OCI-M2 (cell line): ENCODE data around the gene FARP1.
"Not testable (repeated sequence)": the region's sequence is repeated elsewhere in the genome, so short reads cannot be mapped to it uniquely, and the experiment has no call there.

ENCODE experiments used
- DNase-seq: peaks from one replicate; lab custom pipeline; 2025; ENCODE audit not compliant: unreplicated experiment; lab: John Stamatoyannopoulos, UW

The FARP1 gene

GRCh38 chr13:98390086-98390715, 247.3 kb downstream of the FARP1 start:
- no peak for DNase-seq

GRCh38 chr13:98393873-98394272, 251.0 kb downstream of the FARP1 start:
- no peak for DNase-seq

- DNase-seq: no peak
Observed at GRCh38 chr13:98394820-98395510, 252.1 kb downstream of the FARP1 start.

- no peak for DNase-seq
Observed at GRCh38 chr13:98396071-98396710, 253.3 kb downstream of the FARP1 start.

- no peak for DNase-seq
Observed at GRCh38 chr13:98397221-98397620, 254.3 kb downstream of the FARP1 start.

- DNase-seq: no peak
Observed at GRCh38 chr13:98397861-98398260, 255.0 kb downstream of the FARP1 start.

- no peak for DNase-seq
Observed at GRCh38 chr13:98398581-98398980, 255.7 kb downstream of the FARP1 start.

GRCh38 chr13:98399756-98400155, 256.9 kb downstream of the FARP1 start:
- no peak for DNase-seq

- no peak for DNase-seq
Observed at GRCh38 chr13:98401934-98402333, 259.0 kb downstream of the FARP1 start.

- DNase-seq: no peak
Observed at GRCh38 chr13:98403076-98403475, 260.2 kb downstream of the FARP1 start.

GRCh38 chr13:98405107-98405571, 262.2 kb downstream of the FARP1 start:
- no peak for DNase-seq

- no peak for DNase-seq
Observed at GRCh38 chr13:98405690-98406344, 262.9 kb downstream of the FARP1 start.

GRCh38 chr13:98406427-98406826, 263.5 kb downstream of the FARP1 start:
- DNase-seq: no peak

- DNase-seq: no peak
Observed at GRCh38 chr13:98406971-98407370, 264.1 kb downstream of the FARP1 start.

- DNase-seq: no peak
Observed at GRCh38 chr13:98407575-98407974, 264.7 kb downstream of the FARP1 start.

GRCh38 chr13:98409281-98409680, 266.4 kb downstream of the FARP1 start:
- DNase-seq: no peak

GRCh38 chr13:98410612-98411011, 267.7 kb downstream of the FARP1 start:
- DNase-seq: no peak

- no peak for DNase-seq
Observed at GRCh38 chr13:98411013-98411412, 268.1 kb downstream of the FARP1 start.

- DNase-seq: no peak
Observed at GRCh38 chr13:98411617-98412265, 268.8 kb downstream of the FARP1 start.

GRCh38 chr13:98413278-98413677, 270.4 kb downstream of the FARP1 start:
- not testable (repeated sequence) for DNase-seq

GRCh38 chr13:98413796-98414195, 270.9 kb downstream of the FARP1 start:
- DNase-seq: no peak
